NCI-H82 treated with DMSO at 0.1 percent for 48 hours (cell line): ENCODE data around the gene SSC5D.

Experiments
- DNase-seq: peaks from one replicate; lab custom pipeline; 2025; ENCODE audit not compliant: unreplicated experiment; lab: John Stamatoyannopoulos, UW

The SSC5D gene

DNA sequence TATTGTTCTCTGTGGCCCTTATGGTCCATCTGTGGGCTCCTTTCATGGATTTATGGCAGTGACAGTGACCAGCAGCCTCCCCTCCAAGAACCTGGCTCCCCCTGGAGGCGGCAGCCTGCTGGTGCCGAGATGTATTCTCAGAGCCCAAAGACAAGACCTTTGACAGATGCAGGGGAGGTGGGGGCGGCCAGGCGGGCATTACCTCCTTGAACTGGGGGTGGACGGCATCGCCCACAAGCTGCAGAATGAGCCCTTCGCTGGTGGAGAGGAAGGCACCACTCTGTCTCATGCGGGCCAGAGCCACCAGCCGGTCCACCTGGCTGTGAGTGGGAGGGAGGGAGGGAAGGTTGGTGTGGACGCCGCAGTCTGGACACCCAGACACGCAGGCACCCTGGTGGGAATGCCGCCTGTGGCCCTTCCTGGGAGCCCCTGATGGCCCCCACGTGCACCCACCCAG lies 33.4 kb upstream of the SSC5D start:
- no peak for DNase-seq

DNA sequence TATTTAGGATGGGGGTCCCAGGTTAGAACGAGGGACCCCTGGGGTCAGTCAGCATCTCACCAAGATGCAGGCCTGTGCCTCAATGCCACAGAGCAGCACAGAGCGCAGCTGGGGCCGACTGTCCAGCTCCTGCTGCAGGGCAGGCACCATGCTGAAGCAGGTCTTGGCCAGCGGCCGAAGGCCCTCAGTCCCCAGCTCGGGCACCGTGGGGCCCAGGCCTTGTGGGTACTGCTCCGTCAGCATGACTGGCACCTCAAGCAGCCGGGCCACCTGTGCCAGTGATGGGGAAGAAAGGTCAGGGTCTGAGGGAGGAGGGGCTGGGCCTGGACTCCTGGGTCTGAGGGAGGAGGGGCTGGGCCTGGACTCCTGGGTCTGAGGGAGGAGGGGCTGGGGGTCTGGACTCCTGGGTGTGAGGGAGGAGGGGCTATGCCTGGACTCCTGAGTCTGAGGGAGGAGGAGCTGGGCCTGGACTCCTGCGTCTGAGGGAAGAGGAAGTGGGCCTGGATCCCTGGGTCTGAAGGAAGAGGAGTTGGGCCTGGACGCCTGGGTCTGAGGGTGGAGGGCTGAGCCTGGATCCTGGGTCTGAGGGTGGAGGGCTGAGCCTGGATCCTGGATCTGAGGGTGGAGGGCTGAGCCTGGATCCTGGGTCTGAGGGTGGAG lies 32.5 kb upstream of the SSC5D start:
- no peak for DNase-seq

DNA sequence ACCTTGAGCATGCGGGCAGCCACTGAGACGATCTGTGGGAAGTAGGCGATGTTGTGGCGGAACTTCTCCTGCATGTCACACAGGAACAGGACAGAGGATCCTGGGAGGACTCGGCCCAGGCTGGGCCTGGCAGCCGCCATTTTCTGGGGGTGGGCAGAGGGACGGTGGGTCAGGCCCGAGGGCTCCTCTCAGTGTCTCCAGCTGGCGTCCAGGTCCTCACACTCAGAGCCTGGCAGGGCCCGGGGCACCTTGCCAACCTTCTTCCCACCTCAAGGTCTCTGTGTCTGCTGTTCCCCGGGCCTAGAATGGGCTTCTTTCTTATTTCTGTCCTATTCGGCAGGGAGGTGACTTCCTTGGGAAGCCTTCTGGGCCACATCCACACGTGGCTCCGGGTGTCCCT lies 31.9 kb upstream of the SSC5D start:
- no peak for DNase-seq

DNA sequence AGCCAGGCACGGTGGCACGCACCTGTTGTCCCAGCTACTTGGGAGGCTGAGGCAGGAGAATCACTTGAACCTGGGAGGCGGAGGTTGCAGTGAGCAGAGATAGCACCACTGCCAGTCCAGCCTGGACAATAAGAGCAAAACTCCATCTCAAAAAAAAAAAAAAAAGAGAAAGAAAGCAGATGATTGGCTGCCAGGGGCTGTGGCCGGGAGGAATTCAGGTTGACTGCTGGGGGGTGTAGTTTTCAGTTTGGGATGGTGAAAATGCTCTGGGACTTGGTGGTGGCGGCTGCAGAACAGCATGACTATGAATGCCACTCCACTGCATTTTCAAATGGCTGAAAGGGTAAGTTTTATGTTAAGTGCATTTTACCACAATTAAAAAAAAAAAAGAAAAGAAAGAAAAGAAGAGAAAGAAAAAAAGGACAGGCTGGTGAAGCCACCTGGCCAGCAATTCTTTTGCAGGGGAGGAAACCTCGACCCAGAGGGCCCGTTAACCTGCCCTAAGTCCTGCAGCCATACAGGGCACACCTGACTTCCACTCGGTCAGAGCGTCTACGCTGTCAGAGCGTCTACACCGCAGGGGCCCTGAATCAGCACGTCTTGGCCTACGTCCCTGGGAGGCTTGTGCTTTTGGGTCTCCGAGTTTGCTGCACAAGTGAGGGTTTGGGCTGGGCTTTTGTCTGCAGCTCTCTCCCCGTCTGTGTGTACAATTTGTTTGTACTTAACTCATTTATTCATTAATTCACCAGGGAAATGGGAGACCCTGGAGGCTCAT lies 30.4 kb upstream of the SSC5D start:
- no peak for DNase-seq

DNA sequence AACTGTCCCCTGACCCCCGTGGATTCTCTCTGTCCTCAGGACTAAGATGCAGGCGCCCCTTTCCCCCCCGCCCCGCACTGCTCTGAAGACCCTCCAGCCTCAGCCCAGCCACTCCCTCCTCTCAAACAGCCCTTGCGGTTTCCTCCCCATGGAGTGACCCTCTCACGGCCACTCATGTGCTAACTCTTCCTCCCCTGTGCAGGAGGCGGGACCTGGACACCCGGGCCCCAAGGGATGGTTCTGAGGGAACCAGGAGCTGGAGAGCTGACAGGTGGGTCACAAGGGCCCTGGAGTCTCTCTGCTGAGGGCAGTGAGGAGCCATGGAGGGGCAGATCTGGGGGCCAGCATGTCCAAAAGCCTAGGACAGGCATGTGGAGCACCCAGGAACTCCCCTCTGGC lies 28.7 kb upstream of the SSC5D start:
- no peak for DNase-seq

DNA sequence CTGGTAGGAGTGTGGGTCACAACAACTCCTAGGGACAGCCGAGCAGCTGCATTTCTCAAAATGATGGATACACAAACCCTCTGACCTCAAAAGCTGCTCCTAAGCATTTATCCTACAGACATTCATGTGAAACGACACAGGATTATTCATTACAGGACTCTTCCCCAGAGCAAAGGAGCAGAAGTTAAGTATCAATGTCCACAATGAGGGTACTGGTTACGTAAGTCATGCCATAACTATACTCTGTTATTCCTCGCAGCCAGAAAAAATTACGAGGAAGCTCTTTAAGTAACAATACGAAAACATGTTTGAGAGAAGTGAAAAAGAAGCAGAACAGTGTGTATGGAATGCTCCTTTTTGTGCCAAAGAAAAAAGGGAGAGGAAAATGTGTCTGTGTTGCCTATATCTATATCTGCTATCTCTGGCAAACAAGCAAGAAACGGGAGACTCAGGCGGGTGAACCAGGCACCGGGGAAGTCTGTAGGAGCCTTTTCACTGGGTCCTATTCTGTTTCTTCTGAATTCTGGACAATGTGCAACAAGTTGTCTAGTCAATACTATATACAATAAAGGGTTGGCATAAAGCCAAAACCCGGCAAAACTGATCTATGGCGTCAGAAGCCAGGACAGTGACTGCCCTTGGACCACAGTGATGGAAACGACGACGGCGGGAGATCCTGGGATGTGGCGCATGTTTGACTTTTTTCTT lies 28.1 kb upstream of the SSC5D start:
- DNase-seq, result no peak

DNA sequence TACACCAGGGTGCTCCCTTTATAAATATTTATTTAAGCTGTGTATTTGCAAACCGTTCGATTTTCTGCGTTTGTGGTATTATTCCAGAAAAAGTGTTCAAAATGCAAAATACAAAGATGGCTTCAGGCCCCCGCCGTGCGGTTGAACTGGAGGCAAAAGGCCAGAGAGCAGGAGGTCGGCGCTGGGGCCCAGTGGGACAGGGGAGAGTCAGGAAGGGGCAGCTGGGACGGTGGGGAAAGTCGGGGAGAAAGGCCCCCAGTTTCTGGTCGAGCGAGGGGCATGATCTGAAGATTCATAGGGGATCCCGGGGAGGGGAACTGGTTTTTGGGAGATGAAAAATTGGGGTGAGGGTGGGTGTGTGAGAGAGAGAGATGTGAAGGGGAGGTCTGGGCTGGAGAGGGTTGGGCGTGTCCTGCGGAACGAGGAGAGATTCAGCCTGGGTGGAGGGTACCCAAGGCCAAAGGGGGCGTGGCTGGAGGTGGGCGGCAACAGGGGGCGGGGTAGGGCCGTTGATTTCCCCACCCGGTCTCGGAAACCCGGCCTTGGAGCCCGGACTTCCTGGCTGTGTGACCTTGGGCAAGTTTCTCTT lies 27.5 kb upstream of the SSC5D start:
- DNase-seq, result peak; percentile 57

DNA sequence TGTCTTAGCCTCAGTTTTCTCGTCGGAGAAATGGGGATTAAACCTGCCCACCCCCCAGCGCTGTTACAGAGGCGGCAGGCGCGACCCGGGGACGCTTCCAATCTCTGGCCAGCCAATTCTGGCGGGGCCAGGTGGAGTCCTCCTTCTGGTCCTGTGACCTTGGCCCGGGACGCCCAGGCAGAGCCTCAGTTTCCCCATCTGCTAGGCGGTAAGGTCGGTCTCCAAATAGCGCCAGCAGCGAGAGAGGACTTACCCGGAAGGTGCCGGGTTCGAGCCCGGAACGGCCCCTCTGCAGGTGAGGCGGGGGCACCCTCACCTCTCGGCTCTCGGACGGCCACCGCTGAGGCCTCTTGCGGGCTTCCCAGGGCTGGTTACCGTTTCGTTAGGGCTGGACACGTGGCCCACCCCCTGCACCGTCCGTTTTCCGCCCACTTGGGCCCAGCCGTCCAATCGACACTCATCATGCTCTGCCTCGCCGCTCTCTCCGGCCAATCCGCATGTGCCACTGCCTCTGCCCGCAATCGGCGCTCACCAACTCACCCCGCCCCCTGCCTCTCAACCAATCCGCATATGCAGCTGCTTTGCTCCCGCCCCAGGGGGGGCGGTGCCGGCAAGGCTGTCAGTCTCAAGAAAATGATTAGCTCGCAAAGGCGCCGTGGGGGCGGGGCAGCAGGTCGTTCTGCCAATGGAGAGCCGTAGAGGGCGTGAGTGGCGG lies 26.8 kb upstream of the SSC5D start, which contains the start of gene ISOC2:
TSS of gene ISOC2 (minus strand) at position 384 of the 715 bp plus-strand sequence. CDS start 5,156 bp downstream, outside the sequence.
- DNase-seq, result peak; percentile 98

DNA sequence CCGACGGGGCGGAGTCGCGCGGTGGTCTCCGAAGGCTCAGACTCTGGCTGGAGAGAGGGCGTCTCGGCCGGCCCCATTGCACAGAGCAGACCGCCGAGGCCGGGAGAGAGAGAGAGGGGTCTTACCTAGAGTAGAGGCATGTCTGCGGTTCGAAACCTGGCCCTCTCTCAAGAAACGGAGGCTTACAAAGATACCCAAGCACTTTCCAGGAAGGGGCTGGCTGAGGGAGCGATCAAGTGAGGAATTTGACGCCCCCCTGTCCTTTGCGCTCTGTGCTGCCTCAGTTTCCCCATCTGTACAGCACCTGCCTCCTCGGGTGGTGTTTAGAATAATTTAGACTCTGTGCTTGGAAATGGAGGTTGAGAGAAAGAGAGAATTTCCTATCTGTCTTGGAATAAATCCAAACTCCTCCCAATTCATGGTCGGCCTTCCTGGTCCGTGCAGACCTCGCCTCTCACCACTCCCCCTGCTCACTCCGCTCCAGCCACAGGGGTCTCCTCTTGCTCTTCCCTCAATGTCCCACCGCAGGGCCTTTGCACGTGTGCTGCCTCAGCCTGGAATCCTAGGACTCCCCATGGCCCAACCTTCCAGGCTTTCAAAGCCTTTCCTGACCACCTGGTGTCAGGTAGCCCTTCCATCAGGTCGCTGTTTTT lies 26.1 kb upstream of the SSC5D start:
- no peak for DNase-seq

DNA sequence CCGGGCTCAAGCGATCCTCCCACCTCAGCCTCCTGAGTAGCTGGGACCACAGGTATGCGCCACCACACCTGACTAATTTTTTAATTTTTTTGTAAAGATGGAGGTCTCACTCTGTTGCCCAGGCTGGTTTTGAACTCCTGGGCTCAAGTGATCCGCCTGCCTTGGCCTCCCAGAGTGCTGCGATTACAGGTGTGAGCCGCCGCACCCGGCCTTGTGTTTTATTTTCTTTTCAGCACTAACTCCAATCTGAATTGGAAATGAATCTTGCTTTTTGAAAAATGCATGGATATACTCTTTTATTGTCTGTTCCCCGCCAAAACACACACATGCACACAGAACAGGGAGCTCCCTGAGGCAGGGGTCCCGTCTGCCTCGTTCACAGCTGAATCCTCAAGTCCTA lies 25.5 kb upstream of the SSC5D start:
- DNase-seq, result no peak

DNA sequence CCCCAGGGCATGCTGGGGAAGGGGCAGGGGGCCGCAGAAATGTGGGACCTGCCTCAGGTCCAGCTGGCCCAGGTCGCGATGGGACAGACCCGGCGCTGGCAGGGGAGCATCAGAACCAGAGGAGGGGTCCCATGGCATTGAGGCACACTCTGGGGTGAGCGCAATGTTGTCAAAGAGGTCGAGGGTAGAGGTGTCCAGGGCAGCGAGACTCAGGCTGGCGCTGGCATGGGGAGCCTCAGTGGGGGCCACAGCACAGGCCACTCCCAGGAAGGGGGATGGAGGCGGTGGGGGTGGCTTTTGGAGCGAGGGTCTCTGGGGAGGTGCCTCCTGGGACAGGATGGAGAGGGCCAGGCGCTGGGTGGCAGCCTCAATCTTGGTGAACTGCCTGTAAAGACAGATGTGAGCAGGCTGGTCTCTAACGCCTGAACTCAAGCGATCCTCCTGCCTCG lies 24.6 kb upstream of the SSC5D start:
- DNase-seq, result no peak

DNA sequence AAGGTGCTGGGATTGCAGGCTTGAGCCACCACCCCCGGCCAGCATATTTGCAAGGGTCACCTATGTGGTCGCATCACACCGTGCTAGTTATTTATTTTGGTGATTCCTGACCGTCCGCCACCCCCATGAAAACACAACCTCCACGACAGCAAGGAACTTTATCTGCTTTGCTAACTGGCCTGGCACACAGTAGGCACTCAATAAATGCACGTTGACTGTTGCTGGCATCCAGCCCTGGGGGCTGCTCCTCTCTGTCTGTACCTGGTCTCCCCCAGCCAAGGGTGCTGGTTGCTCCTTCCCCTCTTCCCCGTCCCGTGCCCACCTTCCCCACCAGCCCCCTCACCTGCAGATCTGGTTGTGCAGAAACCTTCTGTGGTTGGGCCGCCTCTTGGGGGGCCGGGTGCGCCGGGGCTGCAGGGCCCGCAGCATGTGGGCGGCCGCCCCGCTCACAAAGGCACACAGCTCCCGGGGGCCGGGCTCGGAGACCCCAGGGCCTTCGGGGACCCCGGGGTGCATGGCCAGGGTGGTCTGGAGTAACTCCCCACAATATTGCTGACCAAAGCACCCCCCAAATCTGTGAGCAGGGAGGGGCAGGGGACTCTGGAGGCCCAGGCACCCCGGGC lies 24.1 kb upstream of the SSC5D start:
- no peak for DNase-seq

DNA sequence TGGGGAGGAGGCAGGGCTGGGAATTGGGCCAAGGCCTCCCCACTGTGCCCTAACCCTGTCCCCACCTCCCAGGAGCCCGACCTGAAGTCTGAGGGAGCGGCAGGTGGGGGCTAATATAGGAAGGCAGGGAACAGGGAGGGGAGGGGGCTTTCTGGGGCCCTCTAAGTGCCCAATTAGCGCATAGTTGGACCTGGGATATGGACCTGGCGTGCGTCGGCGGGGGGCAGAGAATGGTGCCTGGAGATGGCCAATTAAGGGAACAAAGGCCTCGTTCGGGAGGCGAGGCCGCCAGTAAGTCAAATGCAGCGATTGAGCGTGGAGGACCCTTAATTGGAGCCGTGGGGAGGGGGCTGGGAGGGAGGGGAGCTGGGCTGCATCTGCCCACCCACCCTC lies 23.6 kb upstream of the SSC5D start, which contains the start of gene C19orf85:
TSS of gene C19orf85 (minus strand) at position 90 of the 393 bp plus-strand sequence. CDS start 197 bp downstream, outside the sequence.
- no peak for DNase-seq

DNA sequence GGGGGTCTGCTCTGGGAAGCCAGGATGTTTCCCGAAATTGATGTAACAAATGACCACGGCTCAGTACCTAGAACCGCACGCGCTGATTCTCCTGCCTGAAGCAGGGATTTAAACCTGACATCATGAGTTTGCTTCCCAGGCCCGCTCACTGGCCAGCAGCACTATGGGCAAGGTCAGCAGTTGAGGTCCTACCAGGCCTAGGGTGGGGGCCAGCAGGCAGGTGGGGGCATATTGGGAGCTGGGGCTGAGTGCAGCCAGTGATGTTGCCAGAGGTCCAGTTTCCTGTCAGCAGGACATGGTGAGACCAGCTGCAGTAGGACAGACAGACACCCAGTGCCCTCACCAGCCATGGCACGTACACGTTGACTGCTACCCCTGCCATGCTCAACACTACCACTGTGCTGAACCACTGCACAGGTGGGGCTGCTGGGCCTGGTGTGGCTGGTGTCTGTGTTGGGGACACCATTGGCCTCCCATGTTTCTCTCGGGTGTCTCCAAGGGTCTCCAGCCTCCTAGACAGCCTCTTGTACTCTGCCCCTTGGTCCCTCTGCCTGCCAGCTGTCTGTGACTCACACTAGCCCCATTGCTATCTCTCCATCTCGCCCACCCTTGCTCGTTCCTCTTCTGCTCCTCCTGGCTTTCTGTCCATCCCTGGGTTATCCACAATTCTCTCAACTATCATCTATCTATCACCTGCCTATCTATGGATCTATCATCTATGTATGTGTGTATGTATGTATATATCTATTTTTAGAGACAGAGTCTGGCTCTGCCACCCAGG lies 22.6 kb upstream of the SSC5D start:
- DNase-seq, result no peak

DNA sequence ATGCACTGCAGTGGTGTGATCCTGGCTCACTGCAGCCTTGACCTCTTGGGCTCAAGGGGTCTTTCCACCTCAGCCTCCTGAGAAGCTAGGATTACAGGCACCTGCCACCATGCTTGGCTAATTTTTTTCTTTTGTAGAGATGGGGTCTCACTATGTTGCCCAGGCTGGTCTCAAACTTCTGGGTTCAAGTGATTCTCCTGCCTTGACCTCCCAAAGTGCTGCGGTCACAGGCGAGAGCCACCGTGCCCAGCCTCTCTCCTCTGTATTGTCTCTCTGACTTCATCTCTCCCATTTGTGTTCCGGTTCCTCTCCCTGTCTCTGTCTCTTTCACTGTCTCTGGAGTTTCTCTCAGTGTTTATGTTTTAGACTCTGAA lies 22.0 kb upstream of the SSC5D start:
- DNase-seq, result no peak

DNA sequence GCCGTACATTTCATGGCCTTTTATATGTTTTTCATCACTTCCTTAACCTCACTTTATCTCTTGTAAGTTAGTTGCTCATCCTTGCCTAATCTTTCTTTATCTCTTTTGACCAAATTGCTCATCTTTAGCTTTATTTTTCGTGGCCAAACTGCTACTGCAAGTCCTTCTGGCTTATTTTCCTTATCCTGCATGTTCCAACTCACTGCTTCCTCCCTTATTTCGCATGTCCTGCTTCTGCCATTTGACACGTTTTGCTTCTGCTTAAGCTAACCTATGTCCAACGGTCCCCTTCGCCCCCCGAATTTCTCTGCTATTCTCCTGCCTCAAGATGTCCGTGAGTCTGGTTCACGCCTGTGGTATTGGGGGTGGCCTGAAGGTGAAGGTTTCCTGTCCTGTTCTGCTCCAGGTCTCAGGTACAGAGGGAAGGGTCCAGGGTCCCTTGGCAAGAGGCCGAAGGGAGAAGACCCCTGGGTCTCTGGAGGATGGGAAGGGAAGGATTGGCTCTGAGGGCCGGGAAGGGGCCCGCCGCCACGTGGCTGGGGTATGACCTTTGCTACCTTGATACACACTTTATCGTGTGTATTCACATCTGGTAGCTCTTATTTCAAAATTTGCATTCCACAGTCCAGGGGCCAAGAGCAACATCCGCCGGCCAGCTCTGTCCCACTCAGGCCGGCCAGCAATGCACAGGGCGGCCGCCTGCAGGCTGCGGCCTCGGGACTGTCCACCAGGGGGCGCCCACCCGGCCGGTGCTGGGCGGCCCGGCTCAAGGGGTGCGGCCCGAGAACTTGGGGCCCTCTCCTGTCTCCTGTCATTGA lies 20.8 kb upstream of the SSC5D start:
- no peak for DNase-seq

DNA sequence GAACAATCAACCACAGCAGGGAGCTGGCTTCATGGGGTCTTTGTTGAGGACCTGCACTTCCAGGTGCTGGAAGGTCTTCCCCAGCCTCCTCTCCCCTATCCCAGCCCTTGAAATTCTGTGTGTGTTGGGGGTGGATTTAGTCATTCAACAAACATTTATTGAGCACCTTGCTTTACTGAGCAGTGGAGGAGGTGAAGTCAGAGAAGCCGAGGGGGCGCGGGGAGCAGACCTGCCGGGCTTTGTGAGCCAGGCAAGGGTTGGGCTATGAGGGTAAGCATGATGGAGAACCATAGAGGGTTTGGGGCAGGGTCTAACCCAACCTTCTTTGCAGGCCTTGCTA lies 20.2 kb upstream of the SSC5D start:
- no peak for DNase-seq

DNA sequence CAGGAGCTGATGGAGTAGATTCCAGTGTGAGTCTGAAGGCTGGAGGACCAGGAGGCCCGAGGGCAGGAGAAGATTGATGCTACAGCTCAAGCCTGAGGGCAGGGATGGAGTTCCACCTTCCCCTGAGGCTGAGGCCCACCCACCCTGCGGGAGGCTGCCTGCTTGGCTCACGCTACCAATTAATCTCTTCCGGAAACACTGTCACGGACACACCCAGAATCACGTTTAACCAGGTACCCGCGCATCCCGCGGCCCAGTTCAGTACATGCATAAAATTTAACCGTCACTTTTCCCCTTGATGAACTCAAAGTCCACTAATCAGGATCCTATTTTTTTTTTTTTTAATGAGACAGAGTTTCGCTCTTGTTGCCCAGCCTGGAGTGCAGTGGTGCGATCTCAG lies 17.0 kb upstream of the SSC5D start:
- DNase-seq, result no peak
